Activated gamma-delta T cell treated with anti-CD3 and anti-CD28 coated beads, Interleukin-2, amount 50 U/mL, for 16 hours (primary cell): ENCODE measurements around the gene CD74.
"Not testable (repeated sequence)": the region's sequence is repeated elsewhere in the genome, so short reads cannot be mapped to it uniquely, and the experiment has no call there.

ENCODE experiments used
- DNase-seq: peaks from one replicate; pipeline ENCODE4 v3.0.0-alpha.2; 2020; ENCODE audit warnings: low read depth

CD74 gene

DNA sequence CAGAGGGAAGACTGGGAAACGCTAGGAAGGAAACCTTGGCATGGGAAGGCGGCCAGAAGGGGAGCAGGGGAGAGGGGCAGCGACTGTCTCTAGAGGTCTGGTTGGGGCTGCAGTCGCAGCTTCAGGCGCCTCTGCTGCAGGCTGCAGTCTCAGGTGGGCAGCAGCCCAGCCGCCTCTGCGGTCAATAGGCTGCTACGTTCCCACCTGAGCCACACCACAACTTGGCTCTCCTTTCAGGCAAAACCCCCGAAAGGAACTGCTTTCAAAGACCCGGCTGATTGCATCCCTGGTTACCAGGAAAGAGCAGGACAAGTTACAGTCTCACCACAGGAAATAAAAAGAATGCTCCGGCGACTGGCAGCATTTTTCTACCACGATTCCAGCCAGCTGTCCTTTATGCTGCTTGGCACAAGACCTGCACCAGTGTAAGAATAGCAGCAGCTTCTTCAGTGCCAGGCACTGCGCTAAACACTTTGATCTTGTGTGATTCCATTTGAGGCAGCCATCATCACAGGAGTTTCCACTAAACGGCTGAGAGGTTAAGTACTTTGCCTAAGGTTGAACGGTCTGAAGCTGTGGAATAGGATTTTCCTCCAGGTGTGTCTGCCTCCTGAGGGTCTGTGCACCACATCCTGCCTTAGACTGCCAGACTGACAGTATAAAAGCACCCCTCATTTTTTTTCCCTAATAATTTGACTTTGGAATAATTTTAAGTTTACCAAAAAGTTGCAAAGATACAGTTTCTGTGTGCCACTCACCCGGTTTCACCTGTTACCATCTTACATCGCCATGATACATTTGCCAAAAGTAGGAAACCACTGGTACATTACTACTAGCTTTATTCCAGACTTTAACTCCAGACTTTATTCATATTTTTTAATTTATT, 29.3 kb upstream of the CD74 start:
- DNase-seq, result no peak

DNA sequence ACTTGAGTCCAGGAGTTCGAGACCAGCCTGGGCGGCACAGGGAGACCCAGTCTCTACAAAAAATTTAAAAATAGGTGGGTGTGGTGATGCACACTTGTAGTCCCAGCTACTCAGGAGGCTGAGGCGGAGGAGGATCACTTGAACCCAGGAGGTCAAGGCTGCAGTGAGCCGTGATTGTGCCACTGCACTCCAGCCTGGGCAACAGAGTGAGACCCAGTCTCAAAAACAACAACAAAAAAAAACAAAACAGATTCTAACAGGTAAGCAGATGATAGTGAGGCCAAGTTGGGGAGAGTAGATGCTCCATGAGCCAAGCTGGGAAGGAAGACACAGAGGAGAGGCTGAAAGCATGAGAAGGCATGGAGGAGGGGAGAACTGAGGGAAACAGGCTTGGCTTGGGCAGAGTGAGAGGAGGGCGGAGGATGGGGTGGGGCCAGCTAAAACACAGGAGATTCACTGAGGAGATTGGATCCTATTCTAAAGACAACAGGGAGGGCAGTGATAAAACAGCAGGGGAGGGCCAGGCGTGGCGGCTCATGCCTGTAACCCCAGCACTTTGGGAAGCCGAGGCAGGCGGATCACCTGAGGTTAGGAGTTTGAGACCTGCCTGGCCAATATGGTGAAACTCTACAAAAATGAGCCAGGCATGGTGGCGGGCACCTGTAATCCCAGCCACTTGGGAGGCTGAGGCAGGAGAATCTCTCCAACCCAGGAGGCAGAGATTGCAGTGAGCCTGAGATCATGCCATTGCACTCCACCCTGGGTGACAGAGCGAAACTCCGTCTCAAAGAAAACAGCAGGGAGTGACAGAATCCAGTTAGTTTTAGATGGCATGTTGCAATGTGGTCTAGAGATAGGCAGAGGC, 28.5 kb upstream of the CD74 start:
- DNase-seq, result no peak

DNA sequence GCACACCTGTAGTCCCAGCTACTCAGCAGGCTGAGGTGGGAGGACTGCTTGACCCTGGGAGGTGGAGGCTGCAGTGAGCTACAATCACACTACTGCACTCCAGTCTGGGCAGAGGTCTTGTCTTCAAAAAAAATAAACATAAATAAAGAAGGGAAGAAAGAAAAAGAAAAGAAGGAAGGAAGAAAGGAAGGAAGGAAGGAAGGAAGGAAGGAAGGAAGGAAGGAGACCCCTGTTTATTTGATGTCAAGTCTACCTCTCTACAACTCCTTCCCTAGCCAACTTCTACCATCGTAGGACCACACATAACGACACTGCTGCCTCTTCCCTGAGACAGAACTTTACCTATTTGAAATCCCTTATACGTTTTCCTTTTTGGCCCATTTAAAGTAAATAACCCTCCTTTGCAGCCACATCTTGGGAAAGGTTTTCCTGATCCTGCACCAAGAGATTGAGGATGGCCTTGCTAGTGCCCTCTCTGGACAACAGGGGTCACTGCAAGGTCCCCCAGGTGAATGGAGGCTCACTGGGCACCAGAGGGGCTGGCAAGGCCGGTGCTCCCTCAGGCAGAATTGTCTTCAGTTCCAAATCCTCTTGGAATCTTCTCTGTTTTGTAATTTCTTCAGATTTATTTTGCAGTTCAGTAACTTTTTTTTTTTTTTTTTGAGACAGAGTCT, 26.3 kb upstream of the CD74 start:
- DNase-seq, result no peak

DNA sequence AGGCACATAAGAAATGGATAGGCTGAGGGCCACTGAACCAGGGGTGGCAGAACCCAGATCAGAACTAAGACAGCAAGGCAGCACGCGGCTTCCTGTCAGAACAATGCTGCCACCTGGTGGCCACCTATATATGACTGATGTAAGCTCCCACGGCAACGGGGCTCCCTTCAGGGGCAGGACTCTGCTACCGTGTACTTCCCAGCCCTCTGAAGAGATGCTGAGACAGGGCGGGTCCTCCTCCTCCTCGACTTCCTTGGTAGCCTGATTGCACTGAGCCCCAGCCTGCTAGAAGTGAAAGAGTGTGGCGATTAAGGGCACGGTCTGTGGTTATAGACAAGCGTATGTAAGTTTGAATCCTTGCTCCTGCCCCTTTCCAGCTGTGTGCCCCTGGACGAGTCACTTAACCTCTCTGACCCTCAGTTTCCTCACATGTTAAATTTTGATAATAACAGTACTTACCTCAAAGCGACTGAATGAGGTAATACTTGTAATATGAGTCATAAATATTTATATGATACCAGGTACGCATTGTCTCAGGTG, 23.5 kb upstream of the CD74 start:
- peak; percentile 89 for DNase-seq

DNA sequence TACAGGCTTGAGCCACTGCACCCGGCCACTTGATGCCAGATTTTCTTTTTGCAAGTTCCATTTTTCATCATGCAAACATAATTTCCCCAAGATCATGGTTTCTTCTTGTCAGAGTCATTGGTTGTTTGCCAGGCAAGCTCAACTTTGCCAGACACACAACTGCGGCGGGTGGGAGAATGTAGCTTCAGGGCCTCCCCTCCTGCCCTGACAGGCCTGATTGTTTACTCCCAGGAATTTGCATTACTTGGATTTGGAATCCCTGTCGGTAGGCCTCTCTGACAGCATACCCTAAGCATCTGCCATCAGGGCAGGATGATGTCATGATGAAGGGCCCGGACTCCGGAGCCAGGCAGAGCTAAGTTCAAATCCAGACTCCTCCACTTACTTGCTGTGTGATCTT, 21.8 kb upstream of the CD74 start:
- no peak for DNase-seq

DNA sequence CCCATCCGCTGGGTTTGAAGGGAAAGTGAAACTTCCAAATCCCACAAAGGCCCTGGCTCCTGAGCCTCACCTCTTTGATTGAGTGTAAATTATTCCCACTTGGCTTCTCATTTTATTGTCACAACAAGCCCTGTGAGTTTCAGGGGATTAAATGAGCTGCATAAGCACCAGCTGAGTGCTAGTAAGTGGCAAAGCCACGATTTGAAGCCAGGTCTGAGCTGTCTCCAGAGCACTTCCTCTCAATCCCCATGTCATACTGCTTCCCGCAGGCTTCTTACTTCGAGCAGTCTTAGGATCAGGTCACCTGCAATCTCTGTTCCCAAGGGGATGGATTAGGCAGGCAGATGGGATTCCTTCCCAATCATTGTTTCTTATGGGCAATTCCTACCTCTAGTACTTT, 18.9 kb upstream of the CD74 start:
- no peak for DNase-seq

DNA sequence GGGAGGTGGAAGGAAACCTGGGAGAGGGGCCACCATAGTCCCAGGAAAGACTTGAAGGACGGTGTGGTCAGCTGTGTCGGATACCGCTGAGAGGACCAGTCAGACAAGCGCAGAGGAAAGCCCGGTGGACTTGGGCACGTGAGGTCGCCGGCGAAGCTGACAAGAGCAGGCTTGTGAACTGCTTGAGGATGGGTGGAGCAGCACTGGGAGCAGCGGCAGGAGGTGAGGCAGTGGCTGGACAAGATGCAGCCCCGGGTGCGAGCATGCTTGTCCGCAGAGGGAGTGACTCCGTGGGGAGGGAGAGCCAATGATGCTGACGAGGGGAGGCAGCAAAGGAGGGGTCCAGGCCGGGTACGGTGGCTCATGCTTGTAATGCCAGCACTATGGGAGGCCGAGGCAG, 18.3 kb upstream of the CD74 start:
- no peak for DNase-seq

DNA sequence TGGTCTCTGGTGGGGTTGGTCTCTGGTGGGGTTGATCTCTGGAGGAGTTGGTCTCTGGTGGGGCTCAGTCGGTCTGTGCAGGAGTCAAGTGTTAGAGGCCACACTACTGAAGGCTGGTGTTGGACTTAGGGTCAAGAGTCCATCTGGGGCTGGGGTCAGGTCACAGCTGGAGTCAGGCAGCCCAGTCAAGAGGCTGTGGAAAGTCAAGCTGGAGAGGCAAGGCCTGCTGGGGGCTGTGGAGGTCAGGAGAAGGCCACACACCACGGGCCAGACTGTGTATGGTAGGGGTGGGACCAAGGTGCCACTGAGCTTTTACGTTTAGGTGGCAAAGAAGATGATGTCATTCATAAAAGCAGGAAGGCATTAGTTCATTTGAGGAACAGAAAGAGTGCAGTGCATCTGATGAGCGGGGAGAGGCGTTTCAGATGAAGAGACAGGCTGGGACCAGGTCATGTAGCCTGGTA, 16.7 kb upstream of the CD74 start:
- DNase-seq, result no peak

DNA sequence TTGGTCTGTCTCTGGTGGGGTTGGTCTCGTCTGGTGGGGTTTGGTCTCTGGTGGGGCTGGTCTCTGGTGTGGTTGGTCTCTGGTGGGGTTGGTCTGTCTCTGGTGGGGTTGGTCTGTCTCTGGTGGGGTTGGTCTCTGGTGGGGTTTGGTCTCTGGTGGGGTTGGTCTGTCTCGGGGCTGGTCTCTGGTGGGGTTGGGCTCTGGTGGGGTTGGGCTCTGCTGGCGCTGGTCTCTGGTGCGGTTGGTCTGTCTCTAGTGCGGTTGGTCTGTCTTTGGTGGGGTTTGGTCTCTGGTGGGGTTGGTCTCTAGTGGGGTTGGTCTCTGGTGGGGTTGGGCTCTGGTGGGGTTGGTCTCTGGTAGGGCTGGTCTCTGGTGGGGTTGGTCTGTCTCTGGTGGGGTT, 16.3 kb upstream of the CD74 start:
- DNase-seq, result no peak

DNA sequence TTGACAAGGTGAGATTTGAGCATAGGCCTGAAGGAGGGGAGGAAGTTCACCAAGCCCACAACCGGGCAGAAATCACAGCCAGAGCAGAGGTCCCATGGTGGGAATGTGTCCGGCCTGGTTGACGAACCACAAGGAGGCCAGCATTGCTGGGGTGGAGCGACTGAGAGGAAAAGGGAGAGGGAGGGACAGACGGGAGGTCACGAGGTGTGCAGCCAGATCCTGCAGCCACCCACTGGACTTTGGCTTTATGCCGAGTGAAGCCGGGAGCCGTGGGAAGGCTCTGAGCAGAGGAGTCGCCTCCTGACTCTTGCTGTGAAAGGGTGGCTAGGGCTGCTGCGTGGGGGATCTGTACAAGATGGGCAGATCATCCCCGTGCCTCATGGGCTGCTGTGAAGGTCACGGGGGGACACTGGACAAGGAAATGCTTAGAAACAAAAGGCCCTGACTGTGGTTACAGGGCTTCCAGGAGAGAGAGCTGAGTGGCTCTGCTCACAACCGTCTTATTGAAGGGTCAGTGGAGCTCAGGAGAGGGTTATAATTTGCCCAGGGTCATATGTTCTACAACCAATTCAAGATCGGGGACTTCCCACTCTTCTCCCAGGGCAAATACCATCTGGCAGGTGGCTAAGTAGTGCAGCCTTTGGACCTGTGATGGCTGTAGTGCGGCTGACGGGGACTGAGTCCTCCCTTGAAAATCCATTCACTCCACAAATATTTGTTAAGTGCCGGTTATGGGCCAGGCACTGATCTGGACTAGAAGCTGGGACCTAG, 15.6 kb upstream of the CD74 start:
- no peak for DNase-seq

DNA sequence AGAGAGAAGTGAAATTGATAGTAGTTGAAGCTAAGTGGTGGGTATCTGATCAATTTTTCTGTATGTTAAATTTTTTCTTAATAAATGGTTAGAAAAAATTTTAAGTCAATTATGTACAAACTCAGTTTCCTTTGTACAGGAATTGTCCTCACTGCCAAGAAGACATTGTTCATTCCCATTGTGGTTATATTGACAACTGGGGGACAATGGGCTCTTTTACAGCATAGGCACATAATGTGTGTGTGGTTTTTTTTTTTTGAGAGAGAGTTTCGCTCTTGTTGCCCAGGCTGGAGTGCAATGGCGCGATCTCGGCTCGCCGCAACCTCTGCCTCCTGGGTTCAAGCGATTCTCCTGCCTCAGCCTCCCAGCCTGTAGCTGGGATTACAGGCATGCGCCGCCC, 13.5 kb upstream of the CD74 start:
- not testable (repeated sequence) for DNase-seq

DNA sequence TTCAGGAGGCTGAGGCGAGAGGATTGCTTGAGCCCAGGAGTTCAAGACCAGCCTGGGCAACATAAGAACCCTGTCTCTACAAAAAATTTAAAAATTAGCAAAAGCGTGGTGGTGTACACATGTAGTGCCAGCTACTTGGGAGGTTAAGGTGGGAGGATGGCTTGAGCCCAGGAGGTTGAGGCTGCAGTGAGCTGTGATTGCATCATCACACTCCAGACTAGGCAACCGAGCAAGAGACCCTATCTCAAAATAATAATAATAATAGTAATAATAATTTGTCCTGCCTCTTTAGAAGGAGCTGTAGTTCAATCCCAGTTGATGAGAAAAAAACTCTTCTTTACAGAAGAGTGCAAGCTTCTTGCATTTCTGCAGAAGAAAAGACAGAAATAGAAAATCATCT, 10.0 kb upstream of the CD74 start:
- no peak for DNase-seq

DNA sequence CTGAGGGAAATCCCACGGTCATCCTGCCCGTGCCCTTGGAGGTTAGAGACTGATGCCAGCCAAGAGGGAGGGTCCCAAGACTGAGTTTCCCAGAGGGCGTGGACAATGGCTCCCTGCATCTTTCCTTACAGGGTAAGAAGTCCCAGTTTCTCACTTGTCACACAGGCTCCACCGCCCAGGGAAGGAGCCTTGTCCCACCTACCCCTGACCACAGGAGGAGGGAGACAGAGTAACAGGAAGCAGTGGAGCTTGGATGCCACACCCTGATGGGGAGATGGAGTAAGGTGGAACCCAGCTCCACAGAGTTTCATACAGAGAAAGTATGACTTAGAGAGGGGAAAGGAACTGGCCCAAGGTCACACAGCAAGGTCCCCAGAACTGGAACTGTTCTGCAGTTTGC, 9.4 kb upstream of the CD74 start:
- DNase-seq, result no peak

DNA sequence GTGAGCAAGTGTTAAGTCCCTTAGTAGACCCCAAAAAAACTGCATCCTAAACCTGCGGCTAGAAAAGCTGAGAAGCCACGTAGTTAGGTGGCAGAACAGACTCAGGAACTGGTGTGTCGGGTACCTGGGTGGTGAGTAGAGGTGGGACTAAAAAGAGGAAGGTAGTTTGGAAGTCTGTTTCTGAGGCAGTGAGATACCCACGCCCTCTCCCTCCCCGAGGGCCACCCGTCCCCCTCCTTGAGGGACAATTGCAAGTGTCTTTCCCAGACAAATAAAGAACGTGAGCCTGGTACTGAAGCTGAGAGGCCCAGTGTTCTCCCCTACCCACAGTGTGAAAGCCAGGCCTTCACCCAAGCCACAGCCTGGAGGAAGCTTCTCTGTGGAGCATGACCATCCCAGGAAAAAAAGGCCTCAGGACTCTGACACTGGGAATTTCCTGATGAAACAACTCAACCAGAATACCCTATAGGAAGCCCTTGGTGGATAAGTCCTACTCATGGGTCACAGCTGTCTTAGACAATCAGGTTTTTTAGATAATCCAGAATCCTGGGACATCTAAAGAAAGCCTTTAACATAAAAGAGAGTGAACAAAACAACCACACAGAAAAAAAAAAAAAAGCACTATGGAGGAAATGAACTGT, 7.0 kb upstream of the CD74 start:
- no peak for DNase-seq

DNA sequence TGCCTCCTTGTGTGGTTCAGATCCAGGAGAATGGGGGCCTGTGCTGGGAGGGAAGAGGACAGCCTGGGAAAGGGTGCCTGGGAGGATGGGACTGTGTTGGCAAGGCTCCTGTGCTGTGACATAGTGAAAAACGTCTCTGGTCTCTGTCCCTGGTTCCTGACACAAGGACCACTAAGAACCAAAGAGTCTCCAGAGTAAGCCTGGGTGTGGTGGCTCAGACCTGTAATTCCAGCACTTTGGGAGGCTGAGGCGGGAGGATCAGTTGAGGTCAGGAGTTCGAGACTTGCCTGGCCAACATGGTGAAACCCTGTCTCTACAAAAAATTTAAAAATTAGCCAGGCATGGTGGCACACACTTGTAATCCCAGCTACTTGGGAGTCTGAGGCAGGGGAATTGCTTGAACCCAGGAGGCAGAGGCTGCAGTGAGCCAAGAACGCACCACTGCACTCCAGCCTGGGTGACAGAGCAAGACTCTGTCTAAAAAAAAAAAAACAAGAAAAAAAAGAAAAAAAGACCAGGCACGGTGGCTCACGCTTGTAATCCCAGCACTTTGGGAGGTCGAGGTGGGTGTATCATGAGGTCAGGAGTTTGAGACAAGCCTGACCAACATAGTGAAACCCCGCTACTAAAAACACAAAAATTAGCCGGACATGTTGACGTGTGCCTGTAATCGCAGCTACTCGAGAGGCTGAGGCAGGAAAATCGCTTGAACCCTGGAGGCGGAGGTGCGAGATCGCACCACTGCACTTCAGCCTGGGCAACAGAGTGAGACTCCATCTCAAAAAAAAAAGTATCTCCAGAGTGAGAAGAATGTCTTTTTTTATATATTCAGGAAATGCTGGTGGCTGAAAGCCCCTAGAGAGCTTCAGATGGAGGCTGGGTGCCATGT, 1.4 kb upstream of the CD74 start:
- not testable (repeated sequence) for DNase-seq

DNA sequence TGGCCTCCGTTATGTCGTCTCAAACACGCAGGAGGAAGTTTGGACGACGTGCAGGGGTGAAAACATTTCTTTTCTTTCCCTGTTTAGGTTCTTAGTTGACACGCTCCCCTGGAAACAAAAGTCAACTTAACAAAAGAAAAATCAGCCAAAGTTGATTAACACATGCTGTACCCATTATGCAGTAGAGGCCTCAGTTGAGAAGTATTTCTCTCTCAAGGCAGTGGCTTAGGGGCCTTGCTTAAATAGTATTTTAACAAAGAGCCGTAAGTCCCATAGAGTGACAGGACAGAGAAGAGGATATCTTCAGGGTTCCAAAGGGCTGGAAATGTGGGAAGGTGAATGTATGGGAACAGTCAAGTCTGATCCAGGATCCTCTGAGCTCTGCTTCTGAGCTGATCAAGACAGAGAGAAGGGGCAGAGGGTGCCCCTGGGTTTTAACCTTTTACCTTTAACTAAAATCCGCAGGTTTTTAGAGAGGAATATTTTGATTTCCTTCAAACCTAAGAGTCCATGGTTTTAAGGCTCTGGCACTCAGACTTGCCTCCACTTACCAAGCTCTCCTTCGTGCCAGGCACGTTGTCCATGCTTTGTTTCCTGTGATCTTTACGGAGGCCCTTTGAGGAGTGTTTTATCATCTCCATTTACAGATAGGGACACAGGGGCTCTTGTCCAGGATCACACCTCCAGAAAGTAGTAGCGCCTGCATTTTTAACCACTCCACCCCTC, 629 bp upstream of the CD74 start:
- no peak for DNase-seq

DNA sequence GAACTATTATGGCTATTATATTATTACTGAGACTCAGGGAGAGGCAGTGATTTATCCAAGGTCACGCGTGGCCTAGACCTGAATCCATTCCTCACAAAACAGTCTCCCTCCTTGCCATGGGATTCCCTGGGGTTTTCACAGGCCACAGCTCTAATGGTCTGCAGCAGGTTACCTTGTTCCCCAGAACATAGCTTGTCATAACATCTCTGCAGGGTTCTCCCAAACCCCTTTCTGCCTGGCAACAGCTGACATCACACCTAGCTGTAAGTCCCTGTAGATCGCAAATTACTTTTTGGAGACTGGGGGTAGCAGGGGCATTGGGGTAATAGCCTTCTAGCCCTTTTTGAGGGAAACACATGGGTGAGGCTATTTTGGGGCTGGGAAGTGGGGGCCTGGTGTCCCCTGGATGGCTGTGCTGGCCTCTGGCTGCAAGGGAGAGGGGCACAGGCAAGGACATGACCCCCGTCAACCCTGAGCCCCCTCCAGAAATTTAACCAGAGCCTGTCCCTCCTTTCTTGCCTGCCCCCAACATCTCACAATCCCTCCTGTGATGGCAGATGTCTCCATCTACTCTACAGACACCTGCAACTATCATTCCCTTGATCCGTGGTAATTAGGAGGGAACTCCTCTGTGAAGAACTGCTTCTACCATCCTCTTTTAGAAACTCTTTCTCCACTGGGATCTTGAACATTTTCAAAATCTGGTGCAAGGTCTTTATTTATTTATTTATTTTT, 1.3 kb downstream of the CD74 start:
- peak; percentile 45 for DNase-seq

DNA sequence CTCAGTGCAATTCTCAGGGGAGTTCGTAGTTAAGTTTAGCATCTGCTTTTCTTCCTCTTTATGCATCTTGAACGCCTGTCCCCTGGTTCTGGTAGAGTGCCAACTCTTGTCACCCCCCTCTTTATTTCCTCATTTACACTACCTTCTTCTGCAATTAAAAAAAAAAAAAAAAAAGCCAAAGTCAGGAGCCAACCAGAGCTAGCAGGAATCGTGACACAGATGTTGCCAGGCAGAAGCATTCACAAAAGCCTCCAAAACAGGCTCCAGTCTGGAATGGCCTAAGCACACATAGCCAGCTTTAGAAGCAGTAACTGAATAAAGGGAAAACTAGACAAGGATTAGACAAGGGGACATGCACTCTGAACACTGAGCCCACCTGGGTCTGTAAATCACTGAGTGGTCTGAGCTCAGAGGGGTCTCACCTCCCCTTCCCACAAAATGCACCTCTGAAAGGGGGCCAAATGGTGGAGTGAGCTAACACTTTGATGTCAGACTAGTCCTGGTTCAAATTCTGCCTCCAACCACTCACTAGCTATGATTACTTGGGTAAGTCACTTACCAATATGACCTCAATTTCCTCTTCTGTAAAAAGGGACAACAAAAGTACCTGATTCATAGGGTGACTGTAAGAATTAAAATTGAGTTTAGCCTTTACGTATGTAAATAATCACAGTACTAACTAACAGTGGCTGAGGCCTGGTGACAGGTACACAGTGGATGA, 2.0 kb downstream of the CD74 start:
- DNase-seq, result no peak
